IPS-18c (cell line): ENCODE results near the gene ISL2.
A peak's percentile ranks its signal among the peaks of the same experiment; 100 is the strongest.

ENCODE experiments used
- H3K4me3 ChIP-seq: 2 replicates; pipeline ENCODE4 v1.7.0; 2013; ENCODE audit warnings: low read depth, mild to moderate bottlenecking, low read length, moderate library complexity; ENCODE audit not compliant: insufficient read depth
- H3K9me3 ChIP-seq: one replicate; pipeline ENCODE4 v1.6.1; 2013; ENCODE audit warnings: mild to moderate bottlenecking, low read length, moderate library complexity; ENCODE audit not compliant: control insufficient read depth, insufficient read depth

Gene ISL2

DNA sequence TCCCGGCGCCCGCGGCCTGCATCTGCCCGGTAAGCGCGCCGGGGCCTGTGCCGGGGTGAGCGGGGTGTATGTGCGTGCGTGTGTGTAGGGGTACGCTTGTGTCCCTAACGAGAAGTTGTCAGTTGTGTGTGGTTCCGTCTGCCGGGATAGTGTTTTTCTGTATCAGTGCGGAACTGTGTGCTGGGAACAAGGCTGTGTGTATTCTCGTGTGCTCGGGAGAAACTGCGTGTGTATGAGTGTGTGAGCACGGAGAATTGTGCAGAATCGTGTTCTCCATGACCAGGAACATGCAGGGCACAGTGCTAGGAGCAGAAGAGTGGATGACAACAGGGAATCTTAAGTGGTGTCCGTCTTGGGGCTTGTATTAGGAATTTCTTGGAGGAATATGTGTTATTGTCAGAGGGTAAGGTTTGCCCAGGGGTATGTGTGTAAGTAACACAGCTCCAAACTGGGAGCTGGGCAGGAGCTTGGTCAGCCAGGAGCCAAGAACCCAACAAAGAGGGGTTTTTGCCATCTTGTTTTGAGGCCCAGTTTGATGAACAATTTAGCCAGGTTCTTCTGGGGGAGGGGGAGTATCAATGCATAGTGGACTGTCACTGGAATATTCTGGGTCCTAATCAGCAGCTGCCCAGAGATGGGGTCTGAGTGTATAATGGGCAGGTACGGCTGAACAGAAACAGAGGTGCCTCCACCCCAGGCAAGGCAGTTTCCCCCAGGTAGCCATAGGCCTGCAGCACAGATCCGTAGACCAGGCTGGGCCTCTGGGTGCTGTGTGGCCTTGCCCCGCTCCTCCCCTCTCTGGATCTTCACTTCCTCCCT is 2.1 kb downstream of the ISL2 start:
- H3K9me3 ChIP-seq: peaks cover 6% of the 10 kb centered on the region
- 0 out of 2 replicates have a peak overlapping the region, but pooled peaks have one; percentile 34 for H3K4me3 ChIP-seq

DNA sequence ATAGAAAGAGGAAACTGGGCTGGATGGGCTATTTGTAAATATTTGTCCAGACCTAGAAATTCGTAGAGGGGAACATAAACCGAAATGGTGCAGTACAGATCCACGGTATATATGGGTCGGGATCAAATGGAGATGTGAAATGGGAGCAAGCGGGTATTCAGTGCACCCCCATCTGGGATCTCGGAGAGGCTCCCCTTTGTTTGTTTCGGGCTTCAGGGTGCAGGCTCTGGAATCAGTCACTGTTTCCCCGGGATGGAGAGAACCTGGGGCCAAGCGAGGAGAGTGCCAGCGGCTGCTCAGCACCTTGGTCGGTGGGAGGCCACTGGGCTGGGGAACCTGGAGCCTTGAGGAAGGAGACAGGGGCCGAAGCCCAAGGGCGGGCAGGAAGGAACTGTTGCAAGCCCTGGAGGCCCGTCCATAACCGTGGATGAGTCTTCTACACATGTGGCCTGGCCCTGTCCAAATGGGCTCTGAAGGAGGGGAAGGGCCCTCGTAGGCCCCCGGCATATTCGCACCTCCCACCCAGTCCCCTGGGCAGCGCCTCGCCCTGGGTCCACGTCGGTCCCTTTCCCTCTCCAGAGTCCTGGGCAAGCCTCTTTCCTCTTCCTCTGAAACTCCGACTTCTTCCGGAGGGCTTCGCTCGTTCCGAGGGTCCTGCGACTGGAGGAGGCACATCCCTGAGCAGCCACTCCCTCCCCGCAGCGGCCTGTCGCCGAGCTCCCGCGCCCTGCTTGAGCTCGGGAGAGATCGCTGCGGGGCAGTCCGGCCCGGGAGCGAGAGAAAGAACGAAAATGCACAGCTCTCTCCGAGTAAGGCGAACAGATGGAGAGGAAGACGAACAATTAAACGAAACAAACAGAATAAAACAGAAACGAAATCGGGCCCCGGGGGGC is 3.0 kb downstream of the ISL2 start:
- peaks cover 6% of the 10 kb centered on the region for H3K9me3 ChIP-seq
- peak overlapping the region; percentile 28 for H3K4me3 ChIP-seq

DNA sequence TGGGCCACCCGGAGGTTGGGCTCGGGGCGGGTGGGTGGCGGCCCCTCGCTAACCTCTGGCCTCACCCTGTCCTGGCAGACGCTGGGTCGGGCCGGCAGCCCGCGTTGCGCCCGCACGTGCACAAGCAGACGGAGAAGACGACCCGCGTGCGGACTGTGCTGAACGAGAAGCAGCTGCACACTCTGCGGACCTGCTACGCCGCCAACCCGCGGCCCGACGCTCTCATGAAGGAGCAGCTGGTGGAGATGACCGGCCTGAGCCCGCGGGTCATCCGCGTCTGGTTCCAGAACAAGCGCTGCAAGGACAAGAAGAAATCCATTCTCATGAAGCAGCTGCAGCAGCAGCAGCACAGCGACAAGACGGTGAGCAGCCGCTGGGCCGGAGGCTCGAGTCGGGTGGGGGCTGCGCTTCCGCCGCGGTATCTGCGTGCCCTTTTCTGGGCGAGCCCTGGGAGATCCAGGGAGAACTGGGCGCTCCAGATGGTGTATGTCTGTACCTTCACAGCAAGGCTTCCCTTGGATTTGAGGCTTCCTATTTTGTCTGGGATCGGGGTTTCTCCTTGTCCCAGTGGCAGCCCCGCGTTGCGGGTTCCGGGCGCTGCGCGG is 3.7 kb downstream of the ISL2 start:
- Histone ChIP-seq H3K9me3 (peaks cover 4% of the 10 kb centered on the region), H3K4me3 (peak overlapping the region; percentile 32)

DNA sequence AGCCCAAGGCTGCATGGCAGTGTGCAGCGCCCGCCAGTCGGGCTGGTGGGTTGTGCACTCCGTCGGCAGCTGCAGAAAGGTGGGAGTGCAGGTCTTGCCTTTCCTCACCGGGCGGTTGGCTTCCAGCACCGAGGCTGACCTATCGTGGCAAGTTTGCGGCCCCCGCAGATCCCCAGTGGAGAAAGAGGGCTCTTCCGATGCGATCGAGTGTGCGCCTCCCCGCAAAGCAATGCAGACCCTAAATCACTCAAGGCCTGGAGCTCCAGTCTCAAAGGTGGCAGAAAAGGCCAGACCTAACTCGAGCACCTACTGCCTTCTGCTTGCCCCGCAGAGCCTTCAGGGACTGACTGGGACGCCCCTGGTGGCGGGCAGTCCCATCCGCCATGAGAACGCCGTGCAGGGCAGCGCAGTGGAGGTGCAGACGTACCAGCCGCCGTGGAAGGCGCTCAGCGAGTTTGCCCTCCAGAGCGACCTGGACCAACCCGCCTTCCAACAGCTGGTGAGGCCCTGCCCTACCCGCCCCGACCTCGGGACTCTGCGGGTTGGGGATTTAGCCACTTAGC is 4.3 kb downstream of the ISL2 start:
- peak overlapping the region; percentile 32 for H3K4me3 ChIP-seq
- H3K9me3 ChIP-seq: peaks cover 4% of the 10 kb centered on the region

DNA sequence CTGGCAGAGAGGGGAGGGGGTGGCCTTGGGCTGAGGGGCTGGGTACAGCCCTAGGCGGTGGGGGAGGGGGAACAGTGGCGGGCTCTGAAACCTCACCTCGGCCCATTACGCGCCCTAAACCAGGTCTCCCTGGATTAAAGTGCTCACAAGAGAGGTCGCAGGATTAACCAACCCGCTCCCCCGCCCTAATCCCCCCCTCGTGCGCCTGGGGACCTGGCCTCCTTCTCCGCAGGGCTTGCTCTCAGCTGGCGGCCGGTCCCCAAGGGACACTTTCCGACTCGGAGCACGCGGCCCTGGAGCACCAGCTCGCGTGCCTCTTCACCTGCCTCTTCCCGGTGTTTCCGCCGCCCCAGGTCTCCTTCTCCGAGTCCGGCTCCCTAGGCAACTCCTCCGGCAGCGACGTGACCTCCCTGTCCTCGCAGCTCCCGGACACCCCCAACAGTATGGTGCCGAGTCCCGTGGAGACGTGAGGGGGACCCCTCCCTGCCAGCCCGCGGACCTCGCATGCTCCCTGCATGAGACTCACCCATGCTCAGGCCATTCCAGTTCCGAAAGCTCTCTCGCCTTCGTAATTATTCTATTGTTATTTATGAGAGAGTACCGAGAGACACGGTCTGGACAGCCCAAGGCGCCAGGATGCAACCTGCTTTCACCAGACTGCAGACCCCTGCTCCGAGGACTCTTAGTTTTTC is 4.9 kb downstream of the ISL2 start:
- peak overlapping the region; percentile 32; the same call in 1 of the 2 replicates for H3K4me3 ChIP-seq
- peaks cover 6% of the 10 kb centered on the region for H3K9me3 ChIP-seq

DNA sequence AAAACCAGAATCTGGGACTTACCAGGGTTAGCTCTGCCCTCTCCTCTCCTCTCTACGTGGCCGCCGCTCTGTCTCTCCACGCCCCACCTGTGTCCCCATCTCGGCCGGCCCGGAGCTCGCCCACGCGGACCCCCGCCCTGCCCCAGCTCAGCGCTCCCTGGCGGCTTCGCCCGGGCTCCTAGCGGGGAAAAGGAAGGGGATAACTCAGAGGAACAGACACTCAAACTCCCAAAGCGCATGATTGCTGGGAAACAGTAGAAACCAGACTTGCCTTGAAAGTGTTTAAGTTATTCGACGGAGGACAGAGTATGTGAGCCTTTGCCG is 5.4 kb downstream of the ISL2 start:
- H3K4me3 ChIP-seq: no peak overlapping the region; the same call in 1 of the 2 replicates

DNA sequence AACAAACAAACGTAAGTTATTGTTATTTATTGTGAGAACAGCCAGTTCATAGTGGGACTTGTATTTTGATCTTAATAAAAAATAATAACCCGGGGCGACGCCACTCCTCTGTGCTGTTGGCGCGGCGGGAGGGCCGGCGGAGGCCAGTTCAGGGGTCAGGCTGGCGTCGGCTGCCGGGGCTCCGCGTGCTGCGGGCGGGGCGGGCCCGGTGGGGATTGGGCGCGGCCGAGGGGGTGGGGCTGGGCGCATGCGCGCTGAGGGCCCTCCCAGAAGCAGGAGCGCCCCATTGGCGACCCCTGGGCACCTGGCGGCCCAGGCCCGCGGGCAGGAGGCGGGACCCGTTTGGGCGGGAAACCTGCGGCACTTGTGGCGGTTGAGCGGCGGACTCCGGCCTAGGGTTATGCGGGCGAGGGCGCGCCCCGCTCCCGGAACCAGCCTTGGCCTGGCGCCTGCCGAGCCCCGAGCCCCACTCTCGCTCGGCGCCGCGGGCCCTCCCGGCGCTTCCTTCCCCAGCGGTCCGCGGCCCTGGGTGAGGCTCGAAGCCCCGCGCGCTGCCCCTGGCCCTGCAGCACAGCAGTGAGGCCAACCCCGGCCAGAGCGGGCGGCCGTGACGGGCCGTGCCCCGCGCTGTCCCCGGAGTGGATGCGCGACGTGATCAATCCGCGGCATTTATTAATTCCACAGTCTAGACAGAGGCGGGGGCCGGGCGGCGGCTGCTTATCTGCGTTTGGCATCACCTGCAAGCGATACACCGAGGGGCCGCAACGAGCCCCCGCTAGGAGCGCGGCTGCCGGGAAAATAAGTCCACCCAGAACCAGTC is 6.0 kb downstream of the ISL2 start:
- peak overlapping the region; percentile 20; the same call in 1 of the 2 replicates for H3K4me3 ChIP-seq
- H3K9me3 ChIP-seq: peaks cover 2% of the 10 kb centered on the region

More for the DNA sequence above, 5.4 kb downstream of the ISL2 start:
- H3K9me3 ChIP-seq: peaks cover 6% of the 10 kb centered on the region

DNA sequence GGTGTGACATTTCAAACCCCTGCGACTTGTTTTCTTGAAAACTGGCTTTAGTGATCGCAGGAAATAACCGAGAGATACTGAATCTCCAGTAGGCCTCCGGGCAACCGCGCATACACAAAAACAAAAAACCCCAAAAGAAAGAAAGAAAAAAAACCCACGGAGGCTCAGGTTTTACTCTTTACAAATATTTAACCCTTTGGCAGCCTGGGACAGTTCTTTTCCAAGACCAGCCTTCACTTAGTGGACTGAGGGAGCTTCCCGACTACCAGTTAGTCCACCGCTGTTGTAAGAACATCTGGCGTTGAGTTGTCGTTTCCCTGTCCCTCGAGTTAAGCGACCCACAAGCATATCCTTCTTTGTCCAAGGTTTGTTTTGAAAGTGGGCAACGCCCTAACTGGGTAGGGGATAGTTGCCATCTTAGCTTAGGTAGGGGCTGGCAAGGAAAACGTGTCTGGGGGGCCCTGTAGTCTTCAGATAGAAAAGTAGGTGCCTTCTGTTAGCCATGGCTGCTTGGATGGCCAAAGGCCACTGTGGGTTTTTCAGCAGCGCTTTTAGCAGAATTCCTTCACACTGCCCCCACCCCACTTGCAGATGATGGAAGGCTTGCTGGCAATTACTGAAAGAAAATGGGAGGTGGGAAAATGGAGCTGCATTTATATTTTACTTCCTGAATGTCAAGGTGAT is 6.9 kb downstream of the ISL2 start:
- Histone ChIP-seq H3K4me3 (no peak overlapping the region), H3K9me3 (peaks cover 2% of the 10 kb centered on the region)

DNA sequence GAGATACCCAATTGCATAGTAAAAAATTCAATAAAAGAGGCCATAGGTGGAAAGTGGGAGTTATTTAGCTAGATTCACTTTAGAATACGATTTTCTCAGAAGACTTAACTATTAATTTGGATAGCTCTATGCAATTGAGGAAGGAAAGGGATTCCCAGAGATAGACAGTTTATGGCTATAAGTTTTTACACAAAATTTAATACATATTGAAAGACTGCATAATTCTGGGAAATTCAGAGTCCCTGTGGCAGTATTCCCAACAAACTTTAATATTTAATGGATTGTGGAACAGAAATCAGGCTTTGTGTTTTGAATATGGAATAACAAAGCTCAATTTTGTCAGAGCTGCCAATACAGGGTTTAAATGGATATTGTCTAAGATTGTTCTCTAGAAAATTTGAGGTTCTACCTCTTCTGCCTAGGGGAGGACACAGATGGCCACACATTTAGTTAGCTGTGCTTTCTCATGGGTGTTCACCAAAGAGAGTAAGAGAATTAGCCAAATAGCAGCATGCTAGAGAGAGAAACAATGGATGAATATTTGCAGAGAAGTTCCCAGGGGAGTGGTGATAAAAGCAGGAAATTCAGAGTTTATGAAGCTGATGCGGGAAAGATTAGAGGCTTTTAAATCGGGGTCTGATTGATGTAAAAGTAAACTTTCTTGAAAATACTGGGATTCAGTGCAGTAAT is 8.5 kb downstream of the ISL2 start:
- H3K4me3 ChIP-seq: no peak overlapping the region
- peaks cover 2% of the 10 kb centered on the region for H3K9me3 ChIP-seq

DNA sequence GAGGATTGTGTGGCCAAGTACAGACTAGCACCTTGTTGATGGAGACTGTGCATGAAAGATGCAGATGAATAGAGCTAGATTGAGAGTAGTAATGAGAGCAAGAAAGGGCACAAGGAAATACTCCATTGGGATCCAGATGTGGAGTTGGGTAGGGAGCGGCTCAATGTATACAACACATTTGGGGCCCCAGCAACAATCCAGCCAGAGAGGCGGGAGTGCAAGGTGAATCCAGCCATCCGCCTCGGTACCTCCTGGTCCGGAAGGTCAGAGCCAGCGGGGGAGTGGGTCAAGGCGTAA is 9.0 kb downstream of the ISL2 start:
- Histone ChIP-seq H3K9me3 (peaks cover 2% of the 10 kb centered on the region), H3K4me3 (peak overlapping the region; percentile 61; the same call in 1 of the 2 replicates)

DNA sequence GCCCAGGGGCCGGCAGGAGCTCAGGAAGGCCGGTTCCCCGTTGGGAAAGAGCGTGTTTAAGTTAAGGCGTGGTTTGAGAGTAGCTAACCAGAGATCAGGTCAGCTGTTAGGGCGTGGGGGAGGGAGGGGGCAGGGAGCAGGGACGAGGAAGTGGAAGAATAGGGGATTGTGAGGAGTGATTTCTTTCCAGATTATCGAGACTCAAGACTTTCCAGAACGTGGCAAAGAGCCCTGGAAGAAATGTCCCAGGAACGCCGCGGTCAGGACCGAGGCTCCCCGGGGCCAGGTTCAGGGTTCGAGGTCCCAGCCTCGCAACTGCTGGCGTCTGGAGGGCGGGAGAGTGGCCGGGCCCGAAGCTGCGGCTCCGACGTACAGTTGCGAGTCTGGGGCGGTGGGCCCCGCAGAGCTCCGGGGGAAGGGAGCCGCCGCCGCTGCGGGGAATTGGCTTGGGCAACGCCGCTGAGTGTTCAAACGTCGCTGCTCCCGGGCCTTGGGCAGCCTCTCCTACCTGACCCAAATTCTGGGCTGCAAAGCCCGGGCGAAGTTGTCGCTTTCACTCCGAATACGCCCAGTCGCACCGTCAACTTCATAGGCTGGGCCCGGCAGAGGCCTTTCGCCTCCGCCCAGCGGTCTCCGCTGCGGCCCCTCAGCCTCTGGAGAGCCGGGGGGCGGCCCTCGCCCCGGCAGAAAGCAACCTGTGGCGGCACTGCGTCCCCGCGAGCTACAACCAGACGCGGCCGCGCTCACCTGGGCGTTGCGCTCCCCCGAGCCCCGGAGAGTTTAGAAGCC is 9.5 kb downstream of the ISL2 start:
- peak overlapping the region; percentile 61 for H3K4me3 ChIP-seq
- H3K9me3 ChIP-seq: peaks cover 2% of the 10 kb centered on the region

DNA sequence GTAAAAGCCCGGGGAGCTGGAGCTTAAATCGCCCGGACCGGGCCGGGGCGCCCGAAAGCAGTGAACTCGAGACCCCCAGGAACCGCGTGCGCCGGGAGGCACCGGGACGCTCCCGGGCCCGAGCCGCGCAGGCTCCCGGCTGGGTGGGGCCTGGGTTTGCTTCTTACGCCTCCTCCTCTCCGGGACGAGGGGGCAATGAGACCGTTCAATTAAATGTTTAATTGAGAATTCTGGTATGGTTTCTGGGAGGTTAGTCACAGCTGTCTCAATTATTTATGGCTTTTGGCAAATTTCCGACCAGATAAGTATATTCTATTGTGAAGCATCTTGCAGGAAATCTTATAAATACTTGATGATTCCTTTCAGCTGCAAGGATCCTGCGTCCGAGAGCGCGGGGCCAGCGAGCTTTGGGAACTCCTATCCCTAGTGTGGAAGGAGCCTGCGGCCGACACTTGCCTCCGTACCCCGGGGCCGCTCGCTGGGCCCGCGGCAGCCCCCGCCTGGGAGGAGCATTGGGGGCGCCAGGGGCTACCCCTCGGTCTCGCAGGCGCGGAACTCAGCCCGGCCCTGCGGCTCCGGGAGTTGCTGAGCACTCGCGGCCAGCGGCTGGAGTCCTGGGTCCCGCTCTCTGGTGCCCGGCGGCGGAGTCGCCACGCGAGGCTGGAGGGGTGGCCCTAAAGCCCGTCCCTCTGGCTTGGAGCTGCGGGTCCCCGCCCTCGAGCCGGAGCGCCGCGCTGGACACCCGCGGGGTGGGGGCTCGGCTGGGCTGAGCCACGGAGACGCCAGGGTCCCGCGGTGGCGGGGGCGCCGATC is 10.3 kb downstream of the ISL2 start:
- H3K9me3 ChIP-seq: peaks cover 2% of the 10 kb centered on the region
- peak overlapping the region; percentile 61 for H3K4me3 ChIP-seq

DNA sequence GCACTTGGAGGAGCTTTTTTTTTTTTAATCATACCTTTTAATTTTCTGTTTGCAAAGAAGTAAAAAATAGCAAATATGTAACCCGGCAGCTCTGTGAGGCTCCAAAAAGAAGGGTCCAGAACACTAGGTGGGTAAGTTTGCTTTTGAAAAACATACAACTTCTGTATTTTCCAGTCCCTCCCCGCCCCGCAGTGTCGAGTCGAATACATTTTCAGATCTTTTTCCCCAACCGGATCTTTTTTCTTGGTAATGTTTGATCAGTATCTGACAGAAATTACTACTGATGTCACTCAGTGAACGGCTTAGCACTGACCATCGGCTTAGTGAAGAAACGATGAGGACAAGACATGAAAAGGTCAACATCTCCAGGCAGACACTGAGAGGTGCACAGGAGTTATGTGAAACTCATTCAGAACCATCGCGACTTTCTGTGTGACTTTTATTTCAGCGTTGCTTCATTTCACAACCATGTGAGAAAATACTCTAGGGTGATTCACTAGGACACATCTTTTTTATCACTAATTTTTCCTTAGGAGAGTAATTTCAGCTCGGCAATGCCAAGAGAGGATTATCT is 11.0 kb downstream of the ISL2 start:
- Histone ChIP-seq H3K9me3 (peaks cover 2% of the 10 kb centered on the region), H3K4me3 (peak overlapping the region; percentile 61; the same call in 1 of the 2 replicates)
